ENCODE results near the gene SSPN. TPM values are rescaled to one million over a fixed set of nuclear protein-coding genes. Genes with fewer than 3 reads are reported as not detected.

The SSPN gene
- total and polyA plus RNA-seq, 9 of the 15 experiments (the other 6 are each of a cell fraction or from before 2014, with no cell fraction given): 0.40 TPM; not detected in 8

- intact Hi-C loops (cut with micrococcal nuclease) (no loop called here), in situ Hi-C loops (cut with MboI) (no loop called here)
- no TSS peak for BruUV-seq (replicated peaks)
- Histone ChIP-seq H3K36me3 (ENCODE audit: control insufficient read depth, insufficient read depth, low read length) (no peaks in the 10 kb centered on the region), H3K27ac (ENCODE audit: extremely low read depth, low read depth, low read length) (no peak overlapping the region), H2AFZ (ENCODE audit: low read depth, low read length) (no peak overlapping the region), H3K9me1 (ENCODE audit: control insufficient read depth, insufficient read depth, low read length) (no peaks in the 10 kb centered on the region), H3K4me3 (no peak overlapping the region), H3K79me2 (ENCODE audit: control insufficient read depth, insufficient read depth, low read length) (no peaks in the 10 kb centered on the region), H3K9ac (ENCODE audit: insufficient read depth in 1 of 2, low read depth in 2 of 2, low read length in 2 of 2) (no peak overlapping the region), H3K4me1 (replicated peaks in 1 of 2; ENCODE audit: control insufficient read depth in 2 of 2, insufficient read depth in 2 of 2, low read length in 2 of 2) (no peaks in the 10 kb centered on the region), H4K20me1 (replicated peaks; ENCODE audit: control insufficient read depth, insufficient read depth, low read length) (no peaks in the 10 kb centered on the region), H3K9me3 (replicated peaks; ENCODE audit: control insufficient read depth, insufficient read depth, low read depth, low read length) (no peaks in the 10 kb centered on the region), H3K27me3 (ENCODE audit: control insufficient read depth in 2 of 2, insufficient read depth in 2 of 2, low read length in 2 of 2) (no peaks in the 10 kb centered on the region), H3K4me2 (ENCODE audit: insufficient read depth, low read length) (no peak overlapping the region)
- no peak for DNase-seq (ENCODE audit: extremely low read depth in 1 of 4, low spot score in 3 of 4)
- no peak for TF ChIP-seq ETV6 (IDR thresholded peaks at IDR 0.05; ENCODE audit: borderline replicate concordance in 1 of 2, low read depth in 2 of 2, low read length in 1 of 2)
- TF ChIP-seq ETV6 (CRISPR knock-in tag; IDR thresholded peaks at IDR 0.05; ENCODE audit: borderline replicate concordance): no peak
- no peak for TF ChIP-seq FOXK2 (conservative IDR thresholded peaks at IDR 0.05 in 1 of 2, IDR thresholded peaks at IDR 0.05 in 1 of 2; ENCODE audit: low read depth in 2 of 2)
- no peak for TF ChIP-seq NR0B1 (IDR thresholded peaks at IDR 0.05; ENCODE audit: partially characterized antibody)
- TF ChIP-seq EP400 (IDR thresholded peaks at IDR 0.05): no peak
- no peak for TF ChIP-seq CBX8 (IDR thresholded peaks at IDR 0.05; ENCODE audit: borderline replicate concordance, extremely low read depth, low read depth, low read length, poor library complexity, severe bottlenecking)
- no peak for TF ChIP-seq NR2F6 (CRISPR knock-in tag; IDR thresholded peaks at IDR 0.05)
- no peak for TF ChIP-seq CCAR2 (IDR thresholded peaks at IDR 0.05; ENCODE audit: low read depth, low read length)
- no peak for TF ChIP-seq BHLHE40 (IDR thresholded peaks at IDR 0.05; ENCODE audit: low read length)
- no peak for TF ChIP-seq SFPQ (IDR thresholded peaks at IDR 0.05; ENCODE audit: low read depth, low read length)
- TF ChIP-seq CTCF (IDR thresholded peaks at IDR 0.05 in 2 of 3, conservative IDR thresholded peaks at IDR 0.05 in 1 of 3; ENCODE audit: insufficient read depth in 2 of 3, low read depth in 1 of 3, low read length in 3 of 3): no peak
- TF ChIP-seq FIP1L1 (IDR thresholded peaks at IDR 0.05; ENCODE audit: low read depth, low read length, poor library complexity, severe bottlenecking): no peak
- no peak for TF ChIP-seq ZNF41 (CRISPR knock-in tag; conservative IDR thresholded peaks at IDR 0.05)
- no peak for TF ChIP-seq L3MBTL2 (IDR thresholded peaks at IDR 0.05)
- no peak for TF ChIP-seq EP300 (IDR thresholded peaks at IDR 0.05; ENCODE audit: low read length)
- no peak for TF ChIP-seq KHSRP (IDR thresholded peaks at IDR 0.05)
- no peak for TF ChIP-seq CBX1 (IDR thresholded peaks at IDR 0.05; ENCODE audit: low read depth)
- no peak for TF ChIP-seq ZNF24 (IDR thresholded peaks at IDR 0.05)
- no peak for TF ChIP-seq FOXA1 (IDR thresholded peaks at IDR 0.05; ENCODE audit: borderline replicate concordance)
- CTCF ChIA-PET (ENCODE audit: low intra/inter-chr PET ratio): no interaction called here
- 0% methylated on average over 2 of the region's 2 CpGs for WGBS (ENCODE audit: insufficient coverage, low coverage, missing lambda C conversion rate)
- no peak for FAIRE-seq
- POLR2A ChIA-PET: no interaction called here
- no peak for ATAC-seq
These were observed 18.7 kb downstream of the SSPN start for GRCh38 chr12:26214121-26214520.

All from K562 (cell line).